Body of pancreas (tissue), 4 donors: ENCODE results near the gene GRIFIN. TPM values are rescaled to one million over a fixed set of nuclear protein-coding genes. Genes with fewer than 3 reads are reported as not detected.
A peak's percentile ranks its signal among the peaks of the same experiment; 100 is the strongest.

Source experiments
- ATAC-seq: fragments of 150-250 bp; one replicate; pipeline ENCODE4 v1.9.1; 2016
- DNase-seq, 4 donors: peaks; one replicate each; pipeline ENCODE4 v3.0.0-alpha.2; 2019
- H3K27ac ChIP-seq, 4 donors: fragments of 200-600 bp; sonication (generic); 1 replicate in 3 of 4; 2 replicates in 1 of 4; pipeline versions ENCODE4 v1.5.1 to v1.6.1; 2016 to 2019; ENCODE audit warnings: mild to moderate bottlenecking in 1 of 4, mixed read lengths in 1 of 4, moderate library complexity in 1 of 4
- H3K27me3 ChIP-seq, 2 donors: fragments of 200-600 bp; sonication (generic); one replicate each; pipeline ENCODE4 v1.6.0; 2016; ENCODE audit warnings: mild to moderate bottlenecking in 1 of 2
- H3K36me3 ChIP-seq, 2 donors: fragments of 200-600 bp; sonication (generic); replicated peaks in 1 of 2; 2 replicates each; pipeline ENCODE4 v1.5.1; 2016; ENCODE audit warnings: low read depth in 2 of 2; ENCODE audit not compliant: insufficient read depth in 1 of 2
- H3K4me1 ChIP-seq: fragments of 200-600 bp; sonication (generic); one replicate; pipeline ENCODE4 v1.6.0; 2016
- H3K4me3 ChIP-seq, 2 donors: fragments of 200-600 bp; sonication (generic); 1 replicate in 1 of 2; 2 replicates in 1 of 2; pipeline ENCODE4 v1.5.1; 2016 to 2019
- H3K9me3 ChIP-seq, 3 donors: fragments of 200-600 bp; sonication (generic); 1 replicate in 2 of 3; 2 replicates in 1 of 3; pipeline ENCODE4 v1.5.1; 2016
- POLR2A ChIP-seq, 3 donors: fragments of 450-650 bp; IDR thresholded peaks; one replicate each; pipeline ENCODE4 v1.6.1; 2016; ENCODE audit warnings: antibody characterized with exemption in 3 of 3, mild to moderate bottlenecking in 2 of 3
- WGBS, 2 donors: methylation state at CpG; one replicate each; pipeline ENCODE4 v1.1.5; 2017; 5-methylcytosine and 5-hydroxymethylcytosine counted together
- intact Hi-C: fragments of 100-400 bp; cut with DNase I; formaldehyde crosslinking; loops from one replicate; pipeline ENCODE4 v1.15.1; 2023
- total RNA-seq, 2 donors: library from RNA; depleted of rRNA; stranded (reverse); fragments of >200 nt; gene quantifications; one replicate each; pipeline ENCODE4 v1.1.0, GENCODE V29; 2016
- TF ChIP-seq, protein P1 (sequence below), 7 experiments: fragments of 450-650 bp in 4 of 7; fragments of 200-600 bp in 3 of 7; sonication (generic) in 3 of 7; IDR thresholded peaks; one replicate each; pipeline ENCODE4 v1.5.1; 2016 to 2019; ENCODE audit warnings: antibody characterized with exemption in 7 of 7

GRIFIN gene
- total RNA-seq, 2 donors from 2014 or later = not detected

DNA sequence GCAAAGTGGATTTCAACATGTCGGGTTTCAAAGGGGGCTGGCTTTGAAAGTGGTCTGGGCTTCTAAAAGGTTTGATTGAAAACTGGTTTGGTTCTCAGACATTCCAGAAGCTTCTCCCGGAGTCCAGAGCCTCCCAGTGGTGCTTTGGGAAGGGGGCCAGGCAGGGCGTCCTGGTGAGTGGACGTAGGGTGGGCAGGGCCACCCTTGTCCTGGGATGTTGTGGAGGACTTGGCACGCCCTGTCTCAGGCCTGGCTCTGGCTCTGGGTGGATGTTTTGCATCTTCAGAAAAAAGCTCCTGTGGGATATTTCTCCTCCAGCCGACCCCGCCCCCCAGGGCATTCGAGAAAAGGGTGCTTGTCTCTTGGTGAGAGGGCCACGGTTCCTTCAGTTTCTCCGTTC lies 31.2 kb downstream of the GRIFIN start:
- Histone ChIP-seq H3K9me3 (no peaks in the 10 kb centered on the region), H3K4me1 (peaks cover 14% of the 10 kb centered on the region), H3K27me3 (no peaks in the 10 kb centered on the region), H3K4me3 (no peak overlapping the region), H3K27ac (no peak overlapping the region), H3K36me3 (no peaks in the 10 kb centered on the region)
- TF ChIP-seq, protein P1, sequence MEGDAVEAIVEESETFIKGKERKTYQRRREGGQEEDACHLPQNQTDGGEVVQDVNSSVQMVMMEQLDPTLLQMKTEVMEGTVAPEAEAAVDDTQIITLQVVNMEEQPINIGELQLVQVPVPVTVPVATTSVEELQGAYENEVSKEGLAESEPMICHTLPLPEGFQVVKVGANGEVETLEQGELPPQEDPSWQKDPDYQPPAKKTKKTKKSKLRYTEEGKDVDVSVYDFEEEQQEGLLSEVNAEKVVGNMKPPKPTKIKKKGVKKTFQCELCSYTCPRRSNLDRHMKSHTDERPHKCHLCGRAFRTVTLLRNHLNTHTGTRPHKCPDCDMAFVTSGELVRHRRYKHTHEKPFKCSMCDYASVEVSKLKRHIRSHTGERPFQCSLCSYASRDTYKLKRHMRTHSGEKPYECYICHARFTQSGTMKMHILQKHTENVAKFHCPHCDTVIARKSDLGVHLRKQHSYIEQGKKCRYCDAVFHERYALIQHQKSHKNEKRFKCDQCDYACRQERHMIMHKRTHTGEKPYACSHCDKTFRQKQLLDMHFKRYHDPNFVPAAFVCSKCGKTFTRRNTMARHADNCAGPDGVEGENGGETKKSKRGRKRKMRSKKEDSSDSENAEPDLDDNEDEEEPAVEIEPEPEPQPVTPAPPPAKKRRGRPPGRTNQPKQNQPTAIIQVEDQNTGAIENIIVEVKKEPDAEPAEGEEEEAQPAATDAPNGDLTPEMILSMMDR (IDR thresholded peaks at IDR 0.05) = no peak
- TF ChIP-seq POLR2A (IDR thresholded peaks at IDR 0.05) = no peak
- intact Hi-C loops = no loop called here
- ATAC-seq = no peak
- WGBS, 2 donors = 87 to 89% methylated on average over 10 of the region's 10 CpGs
- no peak for DNase-seq

DNA sequence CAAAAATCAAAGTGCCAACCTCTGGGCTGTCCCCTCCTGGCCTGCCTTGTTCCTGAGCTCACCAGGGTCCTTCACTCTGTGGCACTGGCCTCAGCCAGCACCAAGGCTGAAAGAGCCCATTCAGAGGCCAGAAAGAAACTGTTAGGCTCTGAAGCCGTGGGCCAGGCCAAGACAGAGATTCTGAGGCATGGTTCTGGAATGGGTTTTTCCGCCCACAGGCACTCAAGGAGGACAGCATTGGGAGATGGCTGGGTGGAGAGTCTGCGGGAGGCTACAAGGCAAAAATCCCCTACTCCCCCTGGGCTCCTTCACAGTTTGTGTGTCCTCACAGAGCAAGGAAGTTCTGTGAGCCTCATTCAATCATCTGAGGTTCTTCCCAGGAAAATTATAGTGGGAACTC lies 31.7 kb downstream of the GRIFIN start:
- Histone ChIP-seq H3K4me3 (no peak overlapping the region), H3K27me3 (no peaks in the 10 kb centered on the region), H3K27ac (no peak overlapping the region), H3K9me3 (no peaks in the 10 kb centered on the region), H3K36me3 (no peaks in the 10 kb centered on the region), H3K4me1 (peaks cover 19% of the 10 kb centered on the region)
- 98 to 100% methylated on average over 3 of the region's 3 CpGs for WGBS, 2 donors
- no peak for ATAC-seq
- DNase-seq = peak in 1 of 4 donors; percentile 47
- no peak for TF ChIP-seq POLR2A (IDR thresholded peaks at IDR 0.05)
- TF ChIP-seq, protein P1 (IDR thresholded peaks at IDR 0.05) = no peak
- intact Hi-C loops = no loop called here

DNA sequence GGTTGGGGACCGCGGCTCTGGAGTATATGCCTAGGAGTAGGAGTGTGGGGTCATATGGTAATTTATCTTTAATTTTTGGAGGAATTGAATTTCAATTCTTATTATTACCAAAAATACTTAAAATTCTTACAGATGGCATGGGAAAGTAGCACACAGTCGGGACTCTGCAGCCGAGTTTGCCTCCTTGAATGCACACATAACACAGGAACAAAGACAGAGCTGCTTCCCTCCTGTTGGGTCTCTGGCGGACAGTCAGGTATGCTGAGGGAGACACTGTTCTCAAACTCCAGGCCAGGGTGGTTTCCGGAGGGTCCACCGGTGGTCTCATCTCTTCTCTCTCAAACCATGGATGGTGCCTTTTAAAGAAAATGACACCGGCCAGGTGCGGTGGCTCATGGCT lies 32.7 kb downstream of the GRIFIN start:
- intact Hi-C loops = no loop called here
- peaks cover 19% of the 10 kb centered on the region for H3K4me1 ChIP-seq
- H3K27me3 ChIP-seq = no peaks in the 10 kb centered on the region
- DNase-seq (no peak), ATAC-seq (no peak)
- no peaks in the 10 kb centered on the region for H3K9me3 ChIP-seq
- H3K4me3 ChIP-seq = no peak overlapping the region
- H3K27ac ChIP-seq = no peak overlapping the region
- WGBS, 2 donors = 93 to 95% methylated on average over 7 to 9 of the region's 9 CpGs
- no peak for TF ChIP-seq POLR2A (IDR thresholded peaks at IDR 0.05)
- TF ChIP-seq, protein P1 (IDR thresholded peaks at IDR 0.05) = no peak
- no peaks in the 10 kb centered on the region for H3K36me3 ChIP-seq

DNA sequence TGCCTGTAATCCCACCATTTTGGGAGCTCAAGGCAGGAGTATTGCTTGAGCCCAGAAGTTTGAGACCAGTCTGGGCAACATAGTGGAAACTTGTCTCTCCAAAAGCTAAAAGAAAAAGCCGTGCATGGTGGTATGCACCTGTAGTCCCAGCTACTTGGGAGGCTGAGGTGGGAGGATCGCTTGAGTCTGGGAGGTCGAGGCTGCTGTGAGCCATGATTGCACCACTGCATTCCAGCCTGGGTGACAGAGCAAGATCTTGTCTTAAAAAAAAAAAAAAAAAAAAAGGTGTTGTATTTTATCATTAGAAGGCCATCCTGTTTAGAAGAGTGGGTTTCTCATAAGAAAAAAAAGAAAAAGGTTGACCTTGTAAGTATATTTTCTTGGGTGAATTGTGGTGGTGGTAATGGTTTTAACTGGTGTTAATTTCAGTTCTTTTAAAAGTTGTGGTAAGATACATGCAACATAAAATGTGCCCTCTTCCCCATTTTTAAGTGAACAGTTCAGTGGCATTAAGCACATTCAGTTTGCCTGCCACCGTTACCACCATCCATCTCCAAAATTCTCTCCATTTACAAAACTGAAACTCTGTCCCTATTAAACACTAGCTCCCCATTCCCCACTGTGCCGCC lies 34.7 kb downstream of the GRIFIN start:
- DNase-seq (no peak), ATAC-seq (no peak)
- Histone ChIP-seq H3K36me3 (no peaks in the 10 kb centered on the region), H3K4me3 (no peak overlapping the region), H3K27ac (peak overlapping the region in 2 of 4 donors; percentile 58 to 62), H3K4me1 (peaks cover 19% of the 10 kb centered on the region), H3K9me3 (no peaks in the 10 kb centered on the region), H3K27me3 (no peaks in the 10 kb centered on the region)
- TF ChIP-seq, protein P1 (IDR thresholded peaks at IDR 0.05) = no peak
- no peak for TF ChIP-seq POLR2A (IDR thresholded peaks at IDR 0.05)
- 92 to 93% methylated on average over 5 of the region's 5 CpGs for WGBS, 2 donors
- intact Hi-C loops = no loop called here
